NT2/D1 (cell line): Measurements from ENCODE around the gene PDE11A.

ENCODE experiments used
- DNase-seq: peaks from one replicate; pipeline ENCODE4 v3.0.0-alpha.2; 2011; ENCODE audit warnings: low read depth, low spot score
- H3K27me3 ChIP-seq: 2 replicates; pipeline ENCODE4 v1.6.0; 2011; ENCODE audit warnings: mild to moderate bottlenecking; ENCODE audit not compliant: insufficient read length, insufficient read depth
- H3K36me3 ChIP-seq: 2 replicates; pipeline ENCODE4 v1.6.1; 2011; ENCODE audit warnings: mild to moderate bottlenecking, low read length, mixed read lengths; ENCODE audit not compliant: insufficient read depth, insufficient read length
- H3K4me1 ChIP-seq: 2 replicates; pipeline ENCODE4 v1.5.1; 2011; ENCODE audit not compliant: insufficient read depth, insufficient read length
- H3K4me3 ChIP-seq: 2 replicates; pipeline ENCODE4 v1.5.1; 2011; ENCODE audit warnings: low read depth; ENCODE audit not compliant: insufficient read length
- H3K9ac ChIP-seq: 2 replicates; pipeline ENCODE4 v1.6.0; 2011; ENCODE audit warnings: low read depth; ENCODE audit not compliant: insufficient read length
- H3K9me3 ChIP-seq: 2 replicates; pipeline ENCODE4 v1.5.1; 2011; ENCODE audit warnings: mild to moderate bottlenecking, low read length; ENCODE audit not compliant: insufficient read depth
- SUZ12 ChIP-seq: IDR thresholded peaks from 2 replicates; pipeline ENCODE4 v1.6.1; 2011; ENCODE audit not compliant: insufficient read length, insufficient read depth; ENCODE audit errors: extremely low read depth
- YY1 ChIP-seq: IDR thresholded peaks from 2 replicates; pipeline ENCODE4 v1.6.1; 2011; ENCODE audit not compliant: insufficient read length, insufficient read depth
- ZNF274 ChIP-seq: IDR thresholded peaks from 2 replicates; pipeline ENCODE4 v1.6.1; 2011; ENCODE audit warnings: mild to moderate bottlenecking, low read depth, low read length

Gene PDE11A

GRCh38 chr2:178006710-178007109 is 65.9 kb downstream of the PDE11A start:
- H3K36me3 ChIP-seq: no peaks in the 10 kb centered on the region
- TF ChIP-seq SUZ12: no peak
- no peak for TF ChIP-seq ZNF274
- no peak for TF ChIP-seq YY1

DNA sequence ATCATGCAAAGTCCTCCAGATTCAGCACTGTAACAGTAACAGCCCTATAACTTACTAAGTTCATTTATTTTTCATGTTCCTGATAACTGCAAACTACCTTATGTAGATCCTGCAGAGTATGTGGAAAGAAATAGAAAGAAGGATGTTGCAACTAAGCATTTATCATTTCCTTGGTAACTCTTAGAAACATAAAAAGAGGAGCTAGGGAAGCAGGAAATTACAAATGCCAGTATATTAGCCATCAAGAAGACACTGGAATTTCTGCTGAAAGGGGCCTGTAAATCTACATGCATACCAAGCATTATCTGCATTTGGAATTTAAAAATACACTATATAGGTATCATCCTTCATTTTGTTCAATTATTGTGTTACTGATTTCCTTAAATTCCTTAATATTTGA is 66.8 kb downstream of the PDE11A start:
- Histone ChIP-seq H3K4me1 (no peaks in the 10 kb centered on the region), H3K27me3 (no peaks in the 10 kb centered on the region), H3K9ac (no peak overlapping the region), H3K9me3 (no peaks in the 10 kb centered on the region), H3K4me3 (no peak overlapping the region), H3K36me3 (no peaks in the 10 kb centered on the region)
- TF ChIP-seq SUZ12: no peak
- TF ChIP-seq ZNF274: no peak
- TF ChIP-seq YY1: no peak
- no peak for DNase-seq

More at GRCh38 chr2:178006710-178007109, 65.9 kb downstream of the PDE11A start:
- Histone ChIP-seq H3K4me1 (no peaks in the 10 kb centered on the region), H3K9me3 (no peaks in the 10 kb centered on the region), H3K9ac (no peak overlapping the region), H3K27me3 (no peaks in the 10 kb centered on the region), H3K4me3 (no peak overlapping the region)
- DNase-seq: no peak

DNA sequence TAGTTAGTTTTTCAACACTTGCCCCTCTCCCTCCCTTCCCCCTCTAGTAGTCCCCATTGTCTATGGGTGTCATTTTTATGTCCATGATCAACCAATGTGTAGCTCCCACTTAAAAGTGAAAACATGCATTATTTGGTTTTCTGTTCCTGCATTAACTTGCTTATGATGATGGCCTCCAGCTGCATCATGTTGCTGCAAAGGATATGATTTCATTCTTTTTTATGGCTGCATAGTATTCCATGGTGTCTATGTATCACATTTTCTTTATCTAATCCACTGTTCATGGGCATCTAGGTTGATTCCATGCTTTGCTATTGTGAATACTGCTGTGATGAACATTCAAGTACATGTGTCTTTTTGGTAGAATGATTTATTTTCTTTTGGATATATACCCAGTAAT is 70.5 kb downstream of the PDE11A start:
- TF ChIP-seq ZNF274 (no peak), SUZ12 (no peak)
- DNase-seq: no peak
- H3K4me1 ChIP-seq: no peaks in the 10 kb centered on the region
- no peaks in the 10 kb centered on the region for H3K9me3 ChIP-seq
- H3K9ac ChIP-seq: no peak overlapping the region
- no peaks in the 10 kb centered on the region for H3K27me3 ChIP-seq
- no peak overlapping the region for H3K4me3 ChIP-seq
- no peaks in the 10 kb centered on the region for H3K36me3 ChIP-seq

DNA sequence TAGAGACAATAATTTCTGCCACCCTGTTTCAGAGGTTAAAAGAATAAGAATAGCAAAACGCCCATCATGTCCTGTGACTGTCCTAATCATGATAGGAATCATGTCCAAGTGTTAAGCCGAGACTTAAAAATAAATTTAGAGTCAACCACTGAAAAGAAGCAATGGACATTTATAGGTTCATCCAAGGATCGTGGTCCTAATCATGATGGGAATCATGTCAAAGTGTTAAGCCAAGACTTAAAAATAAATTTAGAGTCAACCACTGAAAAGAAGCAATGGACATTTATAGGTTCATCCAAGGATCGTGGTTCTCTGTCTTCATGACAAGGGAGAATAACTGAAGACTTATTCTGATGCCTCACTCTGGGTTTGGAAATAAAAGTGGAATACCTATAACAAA is 73.6 kb downstream of the PDE11A start:
- Histone ChIP-seq H3K9me3 (no peaks in the 10 kb centered on the region), H3K27me3 (no peaks in the 10 kb centered on the region), H3K36me3 (no peaks in the 10 kb centered on the region), H3K4me1 (no peaks in the 10 kb centered on the region), H3K9ac (no peak overlapping the region), H3K4me3 (no peak overlapping the region)
- TF ChIP-seq SUZ12 (no peak), ZNF274 (no peak), YY1 (no peak)
- DNase-seq: no peak

DNA sequence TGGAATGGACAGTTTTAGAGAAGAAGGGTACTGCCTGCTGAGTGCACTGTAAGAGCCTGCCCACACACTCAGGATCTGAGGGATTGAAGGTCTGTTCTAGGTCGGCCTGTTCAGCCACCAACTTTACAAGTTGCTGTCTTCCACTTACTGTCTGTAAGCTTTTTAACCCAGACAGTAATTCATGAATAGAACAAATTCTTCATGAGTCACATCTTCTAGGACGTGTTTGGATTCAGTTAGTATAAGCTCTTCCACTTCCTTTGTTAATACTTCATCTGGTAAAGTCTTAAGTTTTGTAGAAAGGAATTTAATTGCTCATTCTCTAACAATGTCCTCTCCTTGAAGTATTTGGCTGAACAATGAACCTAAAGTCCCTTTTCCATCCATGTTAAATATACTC is 74.6 kb downstream of the PDE11A start:
- Histone ChIP-seq H3K36me3 (no peaks in the 10 kb centered on the region), H3K9me3 (no peaks in the 10 kb centered on the region), H3K27me3 (no peaks in the 10 kb centered on the region), H3K9ac (no peak overlapping the region), H3K4me3 (no peak overlapping the region), H3K4me1 (no peaks in the 10 kb centered on the region)
- no peak for DNase-seq
- TF ChIP-seq ZNF274 (no peak), SUZ12 (no peak), YY1 (no peak)

- Histone ChIP-seq H3K27me3 (no peaks in the 10 kb centered on the region), H3K9me3 (no peaks in the 10 kb centered on the region), H3K4me1 (no peaks in the 10 kb centered on the region), H3K4me3 (no peak overlapping the region), H3K9ac (no peak overlapping the region), H3K36me3 (no peaks in the 10 kb centered on the region)
- TF ChIP-seq ZNF274 (no peak), YY1 (no peak), SUZ12 (no peak)
- no peak for DNase-seq
These were observed 79.6 kb downstream of the PDE11A start for GRCh38 chr2:177992992-177993391.

GRCh38 chr2:177989029-177989885 is 83.3 kb downstream of the PDE11A start:
- no peak overlapping the region for H3K9ac ChIP-seq
- TF ChIP-seq YY1 (no peak), SUZ12 (no peak), ZNF274 (no peak)
- H3K4me1 ChIP-seq: no peaks in the 10 kb centered on the region
- H3K27me3 ChIP-seq: no peaks in the 10 kb centered on the region
- H3K36me3 ChIP-seq: no peaks in the 10 kb centered on the region
- no peak for DNase-seq
- no peaks in the 10 kb centered on the region for H3K9me3 ChIP-seq
- H3K4me3 ChIP-seq: no peak overlapping the region
